K562 (cell line): ENCODE results near the gene VWA2. TPM values are rescaled to one million over a fixed set of nuclear protein-coding genes. Genes with fewer than 3 reads are reported as not detected.

Experiments
- ATAC-seq: fragments of 200-7000 bp; cut with Tn5 transposase; 3 replicates; pipeline ENCODE4 v1.9.1; 2020; ENCODE audit warnings: moderate library complexity
- BruUV-seq: library from RNA; stranded (reverse); fragments of 400-500 nt; replicated peaks from 2 replicates; lab custom pipeline; 2021; lab: Mats Ljungman, UMichigan
- CTCF ChIA-PET: fragments of 300-600 bp; formaldehyde crosslinking; extraction: SDS; loops from one replicate; lab custom pipeline; 2021; ENCODE audit warnings: low intra/inter-chr PET ratio; lab: Yijun Ruan, JAX
- POLR2A ChIA-PET: fragments of 300-600, 350-650 bp; sonication (Branson Sonifier 250); formaldehyde crosslinking; extraction: SDS; loops from one replicate; lab custom pipeline; 2021; ENCODE audit warnings: antibody characterized with exemption, inconsistent platforms; lab: Yijun Ruan, JAX
- DNase-seq, 4 experiments: peaks; one replicate each; pipeline versions ENCODE4 v3.0.0 to v3.0.0-alpha.2; 2011 to 2018; ENCODE audit warnings: low spot score in 3 of 4, mixed read lengths in 3 of 4; ENCODE audit errors: extremely low read depth in 1 of 4
- FAIRE-seq: peaks from 2 replicates; lab custom pipeline; 2011; peaks lifted over from hg19 to GRCh38; lab: Jason Lieb, UNC
- H2AFZ ChIP-seq: 2 replicates; pipeline ENCODE4 v1.6.0; 2011; ENCODE audit warnings: low read depth, low read length, control low read depth, inconsistent platforms
- H3K27ac ChIP-seq: fragments of 200-600 bp; 3 replicates; pipeline ENCODE4 v1.8.0; 2011; ENCODE audit warnings: low read depth, mild to moderate bottlenecking, control low read depth, inconsistent platforms, low read length, moderate library complexity, mixed read lengths; ENCODE audit errors: extremely low read depth
- H3K27me3 ChIP-seq, 2 experiments: fragments of 300-600 bp in 1 of 2; 2 replicates in 1 of 2; 3 replicates in 1 of 2; pipeline versions ENCODE4 v1.6.0 to v1.8.0; 2011; ENCODE audit warnings: inconsistent platforms in 2 of 2, low read length in 2 of 2, mild to moderate bottlenecking in 1 of 2, mixed read lengths in 1 of 2, moderate library complexity in 1 of 2; ENCODE audit not compliant: control insufficient read depth in 2 of 2, insufficient read depth in 2 of 2
- H3K36me3 ChIP-seq: fragments of 300-600 bp; 3 replicates; pipeline ENCODE4 v1.8.0; 2011; ENCODE audit warnings: mild to moderate bottlenecking, low read length, inconsistent platforms; ENCODE audit not compliant: control insufficient read depth, insufficient read depth
- H3K4me1 ChIP-seq, 2 experiments: fragments of 200-600 bp in 1 of 2; replicated peaks in 1 of 2; 2 replicates in 1 of 2; 3 replicates in 1 of 2; pipeline versions ENCODE4 v1.5.1 to v1.8.0; 2011; ENCODE audit warnings: inconsistent platforms in 2 of 2, low read length in 2 of 2, mild to moderate bottlenecking in 1 of 2, mixed read lengths in 1 of 2, moderate library complexity in 1 of 2; ENCODE audit not compliant: control insufficient read depth in 2 of 2, insufficient read depth in 2 of 2
- H3K4me2 ChIP-seq: 2 replicates; pipeline ENCODE4 v1.6.1; 2011; ENCODE audit warnings: low read length, control low read depth, inconsistent platforms, mixed read lengths; ENCODE audit not compliant: insufficient read depth
- H3K4me3 ChIP-seq: fragments of 200-600 bp; sonication (generic), shearing (Covaris generic); 2 replicates; pipeline ENCODE4 v1.5.1; 2016; ENCODE audit warnings: control low read depth, inconsistent platforms
- H3K79me2 ChIP-seq: fragments of 200-600 bp; 3 replicates; pipeline ENCODE4 v1.8.0; 2011; ENCODE audit warnings: low read length, inconsistent platforms; ENCODE audit not compliant: control insufficient read depth, insufficient read depth
- H3K9ac ChIP-seq, 2 experiments: 2 replicates each; pipeline versions ENCODE4 v1.6.0 to v1.6.1; 2011; ENCODE audit warnings: low read depth in 2 of 2, low read length in 2 of 2, control low read depth in 1 of 2, inconsistent platforms in 1 of 2, mild to moderate bottlenecking in 1 of 2, mixed read lengths in 1 of 2; ENCODE audit not compliant: insufficient read depth in 1 of 2
- H3K9me1 ChIP-seq: one replicate; pipeline ENCODE4 v1.6.0; 2011; ENCODE audit warnings: inconsistent platforms, mild to moderate bottlenecking, low read length, moderate library complexity; ENCODE audit not compliant: control insufficient read depth, insufficient read depth
- H3K9me3 ChIP-seq: replicated peaks from 2 replicates; pipeline ENCODE4 v1.5.1; 2011; ENCODE audit warnings: low read depth, low read length, inconsistent platforms; ENCODE audit not compliant: control insufficient read depth, insufficient read depth
- H4K20me1 ChIP-seq: replicated peaks from 2 replicates; pipeline ENCODE4 v1.6.1; 2011; ENCODE audit warnings: low read length, inconsistent platforms, mixed read lengths; ENCODE audit not compliant: control insufficient read depth, insufficient read depth
- CHD1 ChIP-seq: fragments of 200-600 bp; sonication (generic); IDR thresholded peaks from one replicate; pipeline ENCODE4 v1.6.1; 2012; ENCODE audit warnings: mild to moderate bottlenecking, moderate library complexity, low read length, inconsistent platforms
- DIDO1 ChIP-seq: fragments of 450-650 bp; IDR thresholded peaks from 2 replicates; pipeline ENCODE4 v1.6.1; 2016; ENCODE audit warnings: low read depth, missing biosample characterization, missing genetic modification characterization
- HMGXB4 ChIP-seq: sonication (generic); formaldehyde crosslinking; IDR thresholded peaks from 2 replicates; pipeline ENCODE4 v1.8.1; 2023; ENCODE audit warnings: mild to moderate bottlenecking, missing genetic modification reagents
- ILF3 ChIP-seq: fragments of 450-650 bp; IDR thresholded peaks from 2 replicates; pipeline ENCODE4 v1.6.1; 2018; ENCODE audit warnings: antibody characterized with exemption, mild to moderate bottlenecking, moderate library complexity, borderline replicate concordance
- KLF6 ChIP-seq: fragments of 250-450 bp; sonication (Bioruptor Pico); IDR thresholded peaks from 2 replicates; pipeline ENCODE4 v1.4.0; 2020; ENCODE audit warnings: mild to moderate bottlenecking, moderate library complexity, borderline replicate concordance
- MTA2 ChIP-seq: fragments of 450-650 bp; IDR thresholded peaks from 2 replicates; pipeline ENCODE4 v1.6.1; 2016; ENCODE audit warnings: low read depth
- PKNOX1 ChIP-seq: fragments of 450-650 bp; IDR thresholded peaks from 2 replicates; pipeline ENCODE4 v1.6.1; 2016
- PTTG1 ChIP-seq: fragments of 450-650 bp; IDR thresholded peaks from 2 replicates; pipeline ENCODE4 v1.6.1; 2016; ENCODE audit warnings: low read depth, mild to moderate bottlenecking, missing genetic modification characterization, missing compliant biosample characterization
- SRF ChIP-seq, 2 experiments: fragments of 250-450, 450-650 bp in 1 of 2; sonication (Bioruptor Pico) in 1 of 2; sonication (generic) in 1 of 2; formaldehyde crosslinking; IDR thresholded peaks; 2 replicates each; pipeline versions ENCODE4 v1.5.0 to v1.5.1; 2020 to 2022; ENCODE audit warnings: mild to moderate bottlenecking in 1 of 2, missing genetic modification reagents in 1 of 2
- STAT6 ChIP-seq: sonication (generic); formaldehyde crosslinking; IDR thresholded peaks from 2 replicates; pipeline ENCODE4 v1.8.1; 2023; ENCODE audit warnings: mild to moderate bottlenecking, missing genetic modification reagents
- TSC22D4 ChIP-seq: fragments of 450-650 bp; IDR thresholded peaks from 2 replicates; pipeline ENCODE4 v1.6.1; 2016; ENCODE audit warnings: missing genetic modification characterization, missing biosample characterization, control low read depth
- ZBTB17 ChIP-seq: fragments of 450-650 bp; formaldehyde crosslinking; IDR thresholded peaks from 2 replicates; pipeline ENCODE4 v1.4.0; 2020; ENCODE audit warnings: mild to moderate bottlenecking
- ZC3H4 ChIP-seq: sonication (generic); formaldehyde crosslinking; IDR thresholded peaks from 2 replicates; pipeline ENCODE4 v1.9.0; 2021; ENCODE audit warnings: missing genetic modification reagents, borderline replicate concordance
- ZNF449 ChIP-seq: fragments of 250-450 bp; sonication (Bioruptor Pico); IDR thresholded peaks from 2 replicates; pipeline ENCODE4 v1.8.0; 2022; ENCODE audit warnings: moderate library complexity, mild to moderate bottlenecking, inconsistent platforms
- ZNF644 ChIP-seq: fragments of 200-800 bp; sonication (Bioruptor generic); IDR thresholded peaks from 2 replicates; pipeline ENCODE4 v1.6.1; 2016; ENCODE audit warnings: low read depth, missing genetic modification characterization, missing compliant biosample characterization
- WGBS: fragments of 100-300 bp; shearing (Covaris generic); methylation state at CpG from one replicate; pipeline ENCODE4 v1.1.6; 2016; ENCODE audit warnings: low coverage, mixed read lengths; ENCODE audit not compliant: insufficient coverage; ENCODE audit errors: missing lambda C conversion rate; 5-methylcytosine and 5-hydroxymethylcytosine counted together
- in situ Hi-C: fragments of 300-500 bp; cut with MboI; formaldehyde crosslinking; loops from 4 replicates; pipeline ENCODE4 v1.15.0; 2018; ENCODE audit warnings: inconsistent platforms, mixed read lengths
- intact Hi-C: fragments of 100-400 bp; cut with micrococcal nuclease; formaldehyde crosslinking; loops from 2 replicates; pipeline ENCODE4 v1.14.2; 2022
- polyA plus RNA-seq, 8 experiments: library from polyadenylated mRNA; depleted of rRNA in 4 of 8; stranded (reverse) in 5 of 8; unstranded in 3 of 8; fragments of >200 nt; fragmentation: Nextera tagmentation in 2 of 8; fragmentation: Illumina TruSeq in 1 of 8; extraction: Ambion mirVana in 2 of 8; extraction: Trizol in 1 of 8; gene quantifications; 2 replicates each; pipeline versions ENCODE4 v1.2.1 to v1.2.3, GENCODE V29; 2011 to 2014; ENCODE audit warnings: inconsistent platforms in 1 of 8, missing spikeins in 1 of 8
- total RNA-seq, 7 experiments: library from RNA; depleted of rRNA in 6 of 7; stranded (reverse); fragments of >200 nt in 6 of 7; fragmentation: Illumina TruSeq in 2 of 7; extraction: Trizol in 2 of 7; gene quantifications; 2 replicates each; pipeline versions ENCODE4 v1.2.1 to v1.2.3, GENCODE V29; 2011 to 2021; ENCODE audit warnings: low replicate concordance in 1 of 7

Gene VWA2
- total and polyA plus RNA-seq, 9 of the 15 experiments (the other 6 are each of a cell fraction or from before 2014, with no cell fraction given) = not detected

- no peak for FAIRE-seq
- H3K79me2 ChIP-seq = no peaks in the 10 kb centered on the region
- ATAC-seq = no peak
- no peak for DNase-seq
- H4K20me1 ChIP-seq = no peaks in the 10 kb centered on the region
- intact Hi-C loops = no loop called here
- H3K9me3 ChIP-seq = no peaks in the 10 kb centered on the region
- ChIA-PET POLR2A (no interaction called here), CTCF (no interaction called here)
- no peak overlapping the region for H3K9ac ChIP-seq
- no peak overlapping the region for H3K4me2 ChIP-seq
- H3K27ac ChIP-seq = no peak overlapping the region
- peaks cover 0 to 28% of the 10 kb centered on the region in 2 experiments; a peak in 2 of 5 replicates for H3K27me3 ChIP-seq
- no peaks in the 10 kb centered on the region for H3K36me3 ChIP-seq
- in situ Hi-C loops = no loop called here
- no peaks in the 10 kb centered on the region for H3K9me1 ChIP-seq
- no peak overlapping the region for H3K4me3 ChIP-seq
- BruUV-seq = no TSS peak
- no peak overlapping the region for H2AFZ ChIP-seq
- 2% methylated on average over 5 of the region's 5 CpGs for WGBS
- H3K4me1 ChIP-seq = no peaks in the 10 kb centered on the region; a peak in 1 of 5 replicates
- TF ChIP-seq ZNF644 (no peak), ZBTB17 (CRISPR knock-in tag) (no peak), STAT6 (no peak), SRF (CRISPR knock-in tag; IDR thresholded peaks at IDR 0.05) (no peak), DIDO1 (no peak), HMGXB4 (CRISPR knock-in tag) (no peak), PTTG1 (tag) (no peak), ZC3H4 (no peak), ZNF449 (CRISPR knock-in tag) (no peak), CHD1 (no peak), KLF6 (CRISPR knock-in tag) (no peak), PKNOX1 (no peak), ILF3 (no peak), MTA2 (no peak), TSC22D4 (no peak)
Measured at GRCh38 chr10:114316744-114317143, 77.7 kb downstream of the VWA2 start.
